ENCODE data around the gene HPCAL1.

- TF ChIP-seq CTCF (IDR thresholded peaks at IDR 0.05; ENCODE audit: insufficient read depth, low read length, poor library complexity, severe bottlenecking) (no peak), EZH2phosphoT487 (conservative IDR thresholded peaks at IDR 0.05; ENCODE audit: low read length) (no peak)
Observed at GRCh38 chr2:10471046-10471571, 168.4 kb downstream of the HPCAL1 start.

Data from SU-DHL-6 (cell line).